Vagina (tissue), 2 donors: Measurements from ENCODE around the gene TERT. TPM values are rescaled to one million over a fixed set of nuclear protein-coding genes. Genes with fewer than 3 reads are reported as not detected.

Experiments
- DNase-seq, 2 donors: peaks; one replicate each; pipeline ENCODE4 v3.0.0-alpha.2; 2017; ENCODE audit errors: extremely low spot score in 2 of 2
- H3K27ac ChIP-seq: fragments of 200-600 bp; sonication (generic); one replicate; pipeline ENCODE4 v1.5.1; 2019
- H3K27me3 ChIP-seq: fragments of 200-600 bp; sonication (generic); one replicate; pipeline ENCODE4 v1.5.1; 2019
- H3K36me3 ChIP-seq, 2 donors: fragments of 200-600 bp; sonication (generic); one replicate each; pipeline ENCODE4 v1.5.1; 2017 to 2019
- H3K4me1 ChIP-seq: fragments of 200-600 bp; sonication (generic); one replicate; pipeline ENCODE4 v1.5.1; 2019
- H3K4me3 ChIP-seq, 2 donors: fragments of 200-600 bp; sonication (generic); 1 replicate in 1 of 2; 2 replicates in 1 of 2; pipeline ENCODE4 v1.5.1; 2016 to 2019
- H3K9me3 ChIP-seq: fragments of 200-600 bp; sonication (generic); one replicate; pipeline ENCODE4 v1.5.1; 2019
- CTCF ChIP-seq, 3 experiments: fragments of 450-650 bp in 2 of 3; fragments of 200-600 bp in 1 of 3; sonication (generic) in 1 of 3; IDR thresholded peaks; one replicate each; pipeline ENCODE4 v1.5.1; 2017 to 2019; ENCODE audit warnings: antibody characterized with exemption in 3 of 3, mild to moderate bottlenecking in 2 of 3, moderate library complexity in 2 of 3
- POLR2A ChIP-seq, 2 donors: fragments of 450-650 bp; IDR thresholded peaks; one replicate each; pipeline ENCODE4 v1.6.1; 2017; ENCODE audit warnings: antibody characterized with exemption in 2 of 2, mild to moderate bottlenecking in 2 of 2, moderate library complexity in 2 of 2
- POLR2AphosphoS5 ChIP-seq, 2 donors: sonication (generic); formaldehyde crosslinking; IDR thresholded peaks; one replicate each; pipeline ENCODE4 v1.9.0; 2017; ENCODE audit warnings: antibody characterized with exemption in 2 of 2, mild to moderate bottlenecking in 2 of 2, low read depth in 1 of 2; ENCODE audit not compliant: insufficient read depth in 1 of 2
- intact Hi-C: fragments of 100-400 bp; cut with DNase I; formaldehyde crosslinking; loops from one replicate; pipeline ENCODE4 v1.15.1; 2023
- total RNA-seq: library from RNA; depleted of rRNA; stranded (reverse); fragments of >200 nt; gene quantifications from one replicate; pipeline ENCODE4 v1.2.3, GENCODE V29; 2016

TERT gene
- total RNA-seq, 1 donor from 2014 or later = not detected

- no peaks in the 10 kb centered on the region for H3K27me3 ChIP-seq
- no peaks in the 10 kb centered on the region for H3K36me3 ChIP-seq
- H3K9me3 ChIP-seq = no peaks in the 10 kb centered on the region
- no peak for TF ChIP-seq POLR2AphosphoS5 (IDR thresholded peaks at IDR 0.05; ENCODE audit: insufficient read depth in 1 of 2, low read depth in 1 of 2)
- no peak for TF ChIP-seq POLR2A (IDR thresholded peaks at IDR 0.05)
- no peak for TF ChIP-seq CTCF (IDR thresholded peaks at IDR 0.05)
- DNase-seq = no peak
- H3K4me3 ChIP-seq = no peak overlapping the region
- no peaks in the 10 kb centered on the region for H3K4me1 ChIP-seq
- intact Hi-C loops = no loop called here
- no peak overlapping the region for H3K27ac ChIP-seq
Observed at GRCh38 chr5:1257841-1258240, 37.0 kb downstream of the TERT start.

- Histone ChIP-seq H3K4me1 (no peaks in the 10 kb centered on the region), H3K36me3 (no peaks in the 10 kb centered on the region), H3K27me3 (no peaks in the 10 kb centered on the region), H3K9me3 (no peaks in the 10 kb centered on the region), H3K4me3 (no peak overlapping the region), H3K27ac (no peak overlapping the region)
- no peak for TF ChIP-seq POLR2AphosphoS5 (IDR thresholded peaks at IDR 0.05; ENCODE audit: insufficient read depth in 1 of 2, low read depth in 1 of 2)
- no peak for TF ChIP-seq POLR2A (IDR thresholded peaks at IDR 0.05)
- no peak for TF ChIP-seq CTCF (IDR thresholded peaks at IDR 0.05)
- intact Hi-C loops = no loop called here
- no peak for DNase-seq
Observed at GRCh38 chr5:1257363-1257762, 37.5 kb downstream of the TERT start.

- Histone ChIP-seq H3K27ac (no peak overlapping the region), H3K4me1 (no peaks in the 10 kb centered on the region), H3K36me3 (no peaks in the 10 kb centered on the region), H3K4me3 (no peak overlapping the region), H3K27me3 (no peaks in the 10 kb centered on the region), H3K9me3 (no peaks in the 10 kb centered on the region)
- intact Hi-C loops = no loop called here
- DNase-seq = no peak
- no peak for TF ChIP-seq POLR2A (IDR thresholded peaks at IDR 0.05)
- TF ChIP-seq POLR2AphosphoS5 (IDR thresholded peaks at IDR 0.05; ENCODE audit: insufficient read depth in 1 of 2, low read depth in 1 of 2) = no peak
- TF ChIP-seq CTCF (IDR thresholded peaks at IDR 0.05) = no peak
Observed at GRCh38 chr5:1256776-1257175, 38.1 kb downstream of the TERT start.

- TF ChIP-seq POLR2AphosphoS5 (IDR thresholded peaks at IDR 0.05; ENCODE audit: insufficient read depth in 1 of 2, low read depth in 1 of 2) (no peak), CTCF (IDR thresholded peaks at IDR 0.05) (no peak), POLR2A (IDR thresholded peaks at IDR 0.05) (no peak)
- intact Hi-C loops = no loop called here
- Histone ChIP-seq H3K27ac (no peak overlapping the region), H3K9me3 (no peaks in the 10 kb centered on the region), H3K27me3 (no peaks in the 10 kb centered on the region), H3K4me3 (no peak overlapping the region), H3K4me1 (no peaks in the 10 kb centered on the region), H3K36me3 (no peaks in the 10 kb centered on the region)
- DNase-seq = no peak
Observed at GRCh38 chr5:1255081-1255561, 39.7 kb downstream of the TERT start.

GRCh38 chr5:1254196-1254595 lies 40.7 kb downstream of the TERT start:
- H3K27ac ChIP-seq = no peak overlapping the region
- H3K4me3 ChIP-seq = no peak overlapping the region
- no peaks in the 10 kb centered on the region for H3K9me3 ChIP-seq
- H3K27me3 ChIP-seq = no peaks in the 10 kb centered on the region
- intact Hi-C loops = no loop called here
- H3K36me3 ChIP-seq = no peaks in the 10 kb centered on the region
- H3K4me1 ChIP-seq = no peaks in the 10 kb centered on the region
- DNase-seq = no peak
- TF ChIP-seq POLR2A (IDR thresholded peaks at IDR 0.05) (no peak), CTCF (IDR thresholded peaks at IDR 0.05) (no peak), POLR2AphosphoS5 (IDR thresholded peaks at IDR 0.05; ENCODE audit: insufficient read depth in 1 of 2, low read depth in 1 of 2) (no peak)
